Measurements from ENCODE around the gene ACADSB. TPM values are rescaled to one million over a fixed set of nuclear protein-coding genes. Genes with fewer than 3 reads are reported as not detected.

ACADSB gene
- polyA plus RNA-seq, 3 donors: 3.9 to 14.7 (median 7.5) TPM

- no peak overlapping the region for H3K4me2 ChIP-seq (replicated peaks; ENCODE audit: extremely low read depth, low read length, poor library complexity, severe bottlenecking)
- WGBS (ENCODE audit: insufficient coverage): 87% methylated on average over 3 of the region's 7 CpGs
- Mint-ChIP-seq H3K9me3 (peaks cover 0 to 6% (median 0%) of the 10 kb centered on the region in 7 donors), H3K27ac (no peak overlapping the region), H3K4me1 (no peaks in the 10 kb centered on the region), H3K36me3 (no peaks in the 10 kb centered on the region), H3K27me3 (ENCODE audit: low read depth in 3 of 3) (peaks cover 5 to 16% (median 6%) of the 10 kb centered on the region in 3 donors), H3K4me3 (no peak overlapping the region)
- no peaks in the 10 kb centered on the region for H3K27me3 ChIP-seq (ENCODE audit: control insufficient read depth in 2 of 2, insufficient read depth in 2 of 2, low read length in 2 of 2)
- no peak overlapping the region for H3K4me3 ChIP-seq (replicated peaks in 1 of 3; ENCODE audit: low read depth in 2 of 3, low read length in 3 of 3)
- DNase-seq: no peak
- no peak for TF ChIP-seq CTCF (IDR thresholded peaks at IDR 0.05)
- H3K4me1 ChIP-seq (ENCODE audit: control insufficient read depth in 1 of 2, insufficient read depth in 2 of 2, low read length in 2 of 2): no peaks in the 10 kb centered on the region
- no peak overlapping the region for H2AFZ ChIP-seq (ENCODE audit: insufficient read depth, low read depth, low read length, poor library complexity, severe bottlenecking)
- H4K20me1 ChIP-seq (ENCODE audit: insufficient read depth, low read length): no peaks in the 10 kb centered on the region
- no peaks in the 10 kb centered on the region for H3K79me2 ChIP-seq (ENCODE audit: insufficient read depth, low read length)
- no peak overlapping the region for H3K9ac ChIP-seq (ENCODE audit: insufficient read depth, low read length, poor library complexity, severe bottlenecking)
- no peak overlapping the region for H3K27ac ChIP-seq (ENCODE audit: low read depth in 1 of 2, low read length in 2 of 2)
- H3K36me3 ChIP-seq (replicated peaks in 1 of 2; ENCODE audit: control insufficient read depth in 1 of 2, insufficient read depth in 2 of 2, low read length in 2 of 2): no peaks in the 10 kb centered on the region
- intact Hi-C loops (cut with micrococcal nuclease): no loop called here
- H3K9me3 ChIP-seq (replicated peaks in 1 of 2; ENCODE audit: control insufficient read depth in 1 of 2, insufficient read depth in 1 of 2, low read length in 2 of 2): no peaks in the 10 kb centered on the region
Observed at GRCh38 chr10:123100030-123100762, 91.4 kb downstream of the ACADSB start.

DNA sequence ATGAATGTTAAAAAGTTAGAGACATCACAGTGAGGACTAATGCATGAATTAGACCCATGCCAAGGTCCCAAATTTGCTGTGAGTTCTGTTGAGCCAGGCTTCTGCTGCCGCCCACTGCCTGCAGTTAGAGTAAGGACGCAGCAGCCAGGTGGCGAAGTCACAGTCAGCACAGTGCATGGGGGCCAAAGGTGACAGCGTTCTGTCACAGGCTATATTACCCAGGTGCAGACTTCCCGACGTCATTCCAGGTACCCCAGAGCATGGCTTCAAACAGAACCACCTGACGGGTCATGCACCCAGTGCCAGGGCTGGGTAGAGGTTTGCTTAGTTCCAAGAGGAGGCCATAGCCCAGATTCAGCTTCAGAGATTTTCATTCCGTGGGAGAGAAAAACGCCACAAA, 93.1 kb downstream of the ACADSB start:
- no peak overlapping the region for H2AFZ ChIP-seq (ENCODE audit: insufficient read depth, low read depth, low read length, poor library complexity, severe bottlenecking)
- H3K27ac Mint-ChIP-seq: no peak overlapping the region
- H3K27me3 Mint-ChIP-seq (ENCODE audit: low read depth in 3 of 3): peaks cover 5 to 13% (median 6%) of the 10 kb centered on the region in 3 donors
- H3K4me2 ChIP-seq (replicated peaks; ENCODE audit: extremely low read depth, low read length, poor library complexity, severe bottlenecking): no peak overlapping the region
- H3K36me3 Mint-ChIP-seq: no peaks in the 10 kb centered on the region
- H3K4me1 ChIP-seq (ENCODE audit: control insufficient read depth in 1 of 2, insufficient read depth in 2 of 2, low read length in 2 of 2): no peaks in the 10 kb centered on the region
- peaks cover 0 to 6% (median 0%) of the 10 kb centered on the region in 7 donors for H3K9me3 Mint-ChIP-seq
- H3K9me3 ChIP-seq (replicated peaks in 1 of 2; ENCODE audit: control insufficient read depth in 1 of 2, insufficient read depth in 1 of 2, low read length in 2 of 2): no peaks in the 10 kb centered on the region
- H3K9ac ChIP-seq (ENCODE audit: insufficient read depth, low read length, poor library complexity, severe bottlenecking): no peak overlapping the region
- no peaks in the 10 kb centered on the region for H3K4me1 Mint-ChIP-seq
- H3K79me2 ChIP-seq (ENCODE audit: insufficient read depth, low read length): no peaks in the 10 kb centered on the region
- no peak overlapping the region for H3K4me3 Mint-ChIP-seq
- WGBS (ENCODE audit: insufficient coverage): 64% methylated on average over 9 of the region's 9 CpGs
- H3K27ac ChIP-seq (ENCODE audit: low read depth in 1 of 2, low read length in 2 of 2): no peak overlapping the region
- H3K36me3 ChIP-seq (replicated peaks in 1 of 2; ENCODE audit: control insufficient read depth in 1 of 2, insufficient read depth in 2 of 2, low read length in 2 of 2): no peaks in the 10 kb centered on the region
- no peak overlapping the region for H3K4me3 ChIP-seq (replicated peaks in 1 of 3; ENCODE audit: low read depth in 2 of 3, low read length in 3 of 3)
- no peaks in the 10 kb centered on the region for H4K20me1 ChIP-seq (ENCODE audit: insufficient read depth, low read length)
- no peaks in the 10 kb centered on the region for H3K27me3 ChIP-seq (ENCODE audit: control insufficient read depth in 2 of 2, insufficient read depth in 2 of 2, low read length in 2 of 2)
- TF ChIP-seq CTCF (IDR thresholded peaks at IDR 0.05): no peak
- no peak for DNase-seq
- intact Hi-C loops (cut with micrococcal nuclease): no loop called here

All from CD14-positive monocyte (primary cell).